ENCODE results near the gene GALNT18.

The GALNT18 gene

GRCh38 chr11:11491589-11491988 is 130.2 kb downstream of the GALNT18 start:
- DNase-seq: no peak

DNA sequence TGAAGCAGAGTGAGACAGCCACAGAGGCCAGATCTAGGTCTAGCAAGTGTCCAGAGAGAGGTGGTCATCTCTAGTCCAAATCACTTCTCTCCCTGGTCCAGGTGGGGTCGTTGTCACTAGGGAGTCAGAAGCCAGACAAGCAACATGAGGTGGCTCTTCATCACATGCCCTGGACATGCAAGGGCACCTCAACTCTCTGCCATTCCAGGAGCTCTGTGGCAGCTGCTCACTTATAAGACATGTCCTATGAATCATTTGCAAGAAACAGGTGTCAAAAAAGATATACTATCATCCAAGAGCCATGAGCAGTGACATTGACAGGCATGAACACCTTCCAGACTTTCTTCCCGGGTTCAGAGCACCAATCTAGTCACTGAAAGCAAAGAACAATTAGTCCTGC is 130.8 kb downstream of the GALNT18 start:
- DNase-seq: no peak

GRCh38 chr11:11486423-11486822 is 135.4 kb downstream of the GALNT18 start:
- no peak for DNase-seq

DNA sequence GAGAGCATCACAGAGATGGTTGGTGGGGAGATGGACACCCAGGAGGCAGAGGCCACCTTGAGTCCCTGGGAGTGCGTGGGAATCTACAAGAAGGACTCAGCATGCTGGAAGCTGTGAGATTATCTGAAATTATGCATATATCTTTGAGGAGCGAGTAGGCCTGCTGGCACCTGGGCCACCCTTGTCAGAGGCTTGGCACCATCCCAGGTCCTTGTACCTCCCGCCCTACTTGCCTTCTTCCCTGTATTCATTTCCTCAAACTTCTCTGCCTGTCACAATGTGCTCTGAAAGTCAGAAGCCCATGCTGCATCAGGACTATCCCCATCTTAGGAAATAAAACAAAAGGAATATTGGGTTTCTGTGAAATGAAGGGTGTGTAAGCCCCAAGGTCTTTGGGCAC is 135.8 kb downstream of the GALNT18 start:
- no peak for DNase-seq

DNA sequence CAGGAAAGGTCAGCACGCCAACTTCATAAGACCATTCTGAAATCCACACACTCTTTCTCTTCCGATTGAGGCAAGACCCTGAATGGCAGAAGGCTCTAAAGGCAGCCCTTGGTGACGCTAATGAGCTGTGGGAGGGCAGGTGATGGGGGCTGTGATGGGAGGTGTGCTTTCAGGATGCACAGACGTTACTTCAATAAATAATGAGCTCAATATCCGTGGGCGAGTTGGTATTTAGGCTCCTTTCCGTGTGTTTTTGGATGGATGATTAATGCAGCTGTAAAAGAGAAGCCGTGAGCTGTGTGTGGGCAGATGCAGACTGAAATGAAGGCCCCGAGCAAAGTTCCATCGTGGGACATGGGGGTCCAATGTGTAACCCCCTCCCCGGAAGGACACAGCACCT is 138.2 kb downstream of the GALNT18 start:
- DNase-seq: no peak

DNA sequence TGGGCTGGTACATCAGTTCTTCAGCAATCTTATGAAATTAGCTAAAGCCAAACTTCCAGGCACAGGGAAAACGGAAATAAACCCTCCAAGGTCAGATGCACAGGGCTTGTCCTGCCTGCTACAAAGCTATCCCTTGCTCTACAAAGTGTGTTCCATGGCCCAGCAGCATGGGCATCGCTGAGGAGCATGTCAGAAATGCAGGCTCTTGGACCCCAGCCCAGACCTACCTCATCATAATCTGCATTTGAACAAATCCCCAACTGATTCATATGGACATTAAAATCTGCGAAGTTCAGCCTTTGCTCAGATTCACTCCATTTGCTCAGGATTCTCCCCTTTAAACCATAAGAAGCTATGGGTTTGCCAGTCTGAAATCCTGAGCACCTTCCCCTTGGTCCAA is 139.1 kb downstream of the GALNT18 start:
- no peak for DNase-seq

GRCh38 chr11:11481371-11481770 is 140.4 kb downstream of the GALNT18 start:
- DNase-seq: no peak

DNA sequence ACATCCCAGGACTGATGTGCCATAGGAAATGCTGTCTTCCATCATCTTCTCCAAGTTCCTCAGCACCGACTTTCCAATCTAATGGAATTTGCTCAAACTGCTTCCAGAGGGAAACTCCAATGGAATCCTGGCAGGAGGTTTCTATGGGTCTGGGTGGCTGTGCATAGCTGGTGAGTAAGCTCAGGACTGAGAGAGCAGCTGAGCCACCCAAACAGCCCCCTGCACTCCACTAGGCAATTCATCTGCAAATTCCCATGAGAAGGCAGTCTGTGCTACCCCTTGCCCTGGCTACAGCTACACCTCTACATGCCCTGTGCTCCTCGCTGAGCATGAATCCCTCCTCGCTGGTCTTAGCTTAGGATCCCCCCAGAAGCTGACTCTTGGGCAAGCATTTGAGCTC is 140.8 kb downstream of the GALNT18 start:
- DNase-seq: no peak

GRCh38 chr11:11478687-11479086 is 143.1 kb downstream of the GALNT18 start:
- no peak for DNase-seq

DNA sequence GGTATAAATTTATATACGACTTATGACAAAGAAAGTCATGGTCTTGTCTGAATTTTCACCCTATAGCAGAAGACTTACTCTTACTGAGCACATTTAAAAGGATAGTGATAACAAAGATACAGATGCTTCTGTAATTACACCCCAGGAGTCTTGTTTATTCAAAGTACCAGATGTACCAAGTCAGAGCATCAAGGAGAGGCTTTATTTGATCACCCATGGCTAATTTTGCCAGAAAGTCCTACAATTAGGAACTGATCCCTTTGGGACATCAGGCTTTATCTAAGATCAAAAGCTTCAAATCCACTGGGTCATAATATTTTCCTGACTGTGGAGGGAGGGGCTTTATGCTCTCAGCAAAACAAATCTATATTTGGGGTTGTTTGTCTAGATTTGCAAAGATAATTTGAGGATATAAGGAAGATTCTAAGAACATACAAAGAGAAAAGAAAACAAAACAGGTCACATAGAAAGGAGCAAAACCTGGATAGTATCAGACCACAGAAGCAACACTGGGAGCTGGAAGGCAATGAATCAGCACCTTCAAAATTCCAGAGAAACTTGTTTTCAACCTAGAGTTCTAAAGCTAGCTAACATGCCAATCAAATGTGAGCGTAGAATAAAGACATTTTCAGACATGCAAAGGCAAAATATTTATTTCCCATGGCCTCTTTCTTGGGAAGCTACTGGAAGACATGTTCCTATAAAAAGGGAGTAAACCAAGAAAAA is 143.9 kb downstream of the GALNT18 start:
- DNase-seq: no peak

- no peak for DNase-seq
These were observed 144.7 kb downstream of the GALNT18 start for GRCh38 chr11:11476971-11477645.

- DNase-seq: no peak
These were observed 145.3 kb downstream of the GALNT18 start for GRCh38 chr11:11476499-11476898.

- DNase-seq: no peak
These were observed 149.7 kb downstream of the GALNT18 start for GRCh38 chr11:11472106-11472505.

DNA sequence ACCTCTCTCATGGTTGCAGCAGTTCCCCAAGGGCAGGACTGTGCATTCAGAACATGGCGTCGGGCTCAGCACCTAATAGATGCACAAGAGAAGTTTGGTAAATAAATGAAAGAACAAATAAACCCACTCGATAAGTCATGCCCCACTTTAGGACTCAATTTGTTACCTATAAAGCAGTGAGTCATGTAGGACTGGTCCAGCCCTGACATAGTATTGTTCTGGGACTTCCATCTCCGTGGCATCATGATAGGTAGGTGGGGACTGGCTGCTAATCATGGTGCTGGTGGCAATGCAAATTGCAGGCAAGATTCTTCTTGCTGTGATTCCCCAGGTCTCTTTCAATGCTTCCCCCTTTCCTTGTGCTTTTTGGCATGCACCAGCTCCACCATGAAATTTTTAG is 150.6 kb downstream of the GALNT18 start:
- DNase-seq: no peak

GRCh38 chr11:11468954-11469353 is 152.9 kb downstream of the GALNT18 start:
- no peak for DNase-seq

GRCh38 chr11:11467312-11467711 is 154.5 kb downstream of the GALNT18 start:
- DNase-seq: no peak

GRCh38 chr11:11464555-11464954 is 157.2 kb downstream of the GALNT18 start:
- DNase-seq: no peak

DNA sequence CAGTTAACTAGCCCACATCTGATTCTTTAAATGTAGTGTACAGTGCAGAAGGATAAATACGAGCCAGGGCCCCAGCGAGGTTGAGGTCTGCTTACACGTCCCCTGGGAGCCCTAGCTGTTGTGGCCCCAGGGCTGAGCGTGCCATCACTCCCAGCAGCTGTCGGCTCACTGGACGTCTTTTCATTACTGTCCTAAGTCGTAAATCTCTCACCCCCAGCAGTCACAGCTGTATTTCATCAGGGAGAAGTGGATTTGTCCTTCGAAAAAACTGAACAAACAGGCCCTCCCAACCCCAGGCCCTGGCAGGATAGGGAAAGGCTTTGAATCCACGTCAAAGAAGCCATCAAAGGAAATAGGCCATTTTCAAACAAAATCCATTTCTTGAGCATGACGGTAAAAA is 158.4 kb downstream of the GALNT18 start:
- DNase-seq: peak; percentile 62

- peak; percentile 64 for DNase-seq
These were observed 160.3 kb downstream of the GALNT18 start for GRCh38 chr11:11461473-11461872.

DNA sequence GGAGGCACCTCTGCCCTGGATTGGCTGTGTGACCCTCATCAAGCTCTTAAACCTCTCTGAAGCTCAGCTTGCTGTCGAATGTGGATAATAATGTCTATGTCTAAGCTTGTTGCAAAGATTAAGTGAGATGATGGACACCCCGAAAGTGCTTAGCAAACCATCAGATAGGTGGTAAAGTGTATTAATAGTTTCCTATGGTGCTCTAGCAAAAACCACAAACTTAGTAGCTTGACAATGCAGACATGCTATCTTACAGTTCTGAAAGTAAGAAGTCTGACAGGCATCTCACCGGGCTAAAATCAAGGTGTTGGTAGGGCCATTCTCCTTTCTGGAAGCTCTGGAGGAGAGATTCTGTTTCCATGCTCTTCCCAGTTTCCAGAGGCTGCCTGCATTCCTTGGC is 162.2 kb downstream of the GALNT18 start:
- DNase-seq: no peak

- DNase-seq: no peak
These were observed 163.3 kb downstream of the GALNT18 start for GRCh38 chr11:11458485-11458884.

DNA sequence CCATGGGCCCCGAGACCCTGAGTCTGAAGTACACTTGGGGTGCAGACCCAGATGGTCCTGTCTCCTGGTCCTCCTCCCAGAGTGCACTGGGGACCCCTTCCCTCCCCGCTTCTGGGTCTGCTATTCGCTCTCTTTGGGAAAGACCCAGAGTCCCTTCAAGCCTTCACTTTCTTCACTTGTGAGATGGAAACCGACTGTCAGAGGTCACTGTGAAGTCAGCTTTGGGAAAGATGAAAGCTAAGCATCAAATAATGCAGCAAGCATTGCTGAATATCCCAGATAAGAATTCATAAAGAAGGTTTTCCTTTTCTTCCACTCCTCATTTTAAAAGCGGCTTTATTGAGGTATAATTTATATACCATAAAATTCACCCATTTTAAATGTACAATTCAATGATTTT is 163.8 kb downstream of the GALNT18 start:
- no peak for DNase-seq

- no peak for DNase-seq
These were observed 164.9 kb downstream of the GALNT18 start for GRCh38 chr11:11456866-11457265.

GRCh38 chr11:11454671-11455223 is 167.1 kb downstream of the GALNT18 start:
- no peak for DNase-seq
